Measurements from ENCODE around the gene TMEM39B. TPM values are rescaled to one million over a fixed set of nuclear protein-coding genes. Genes with fewer than 3 reads are reported as not detected.
"Not testable (repeated sequence)": the region's sequence is repeated elsewhere in the genome, so short reads cannot be mapped to it uniquely, and the experiment has no call there.

Gene TMEM39B
- total RNA-seq, 1 experiment from 2014 or later, result 18.8 TPM

- H3K27me3 Mint-ChIP-seq (ENCODE audit: low read depth), result no peaks in the 10 kb centered on the region
- no peak overlapping the region; the same call in none of the 2 replicates for H3K27ac Mint-ChIP-seq
- no peaks in the 10 kb centered on the region for H3K9me3 Mint-ChIP-seq
- ATAC-seq (peak; percentile 25), DNase-seq (ENCODE audit: low spot score) (no peak)
- peaks cover 49% of the 10 kb centered on the region for H3K4me1 Mint-ChIP-seq
- POLR2A ChIA-PET, result interaction anchor here (2.3 kb wide), 1 partner anchor 10 kb away, joined by 15 read pairs; the partner anchor contains the start of gene TMEM39B
- CTCF ChIA-PET, result interaction anchor here (0.6 to 3.6 kb wide), 19 partner anchors 9 to 275 kb away, joined by 3 to 76 read pairs (median 5); partner anchors contain the start of genes KHDRBS1, KPNA6, SPOCD1 and TMEM39B
- H3K36me3 Mint-ChIP-seq, result peaks cover 38% of the 10 kb centered on the region
- no peak for TF ChIP-seq IRF1 (CRISPR knock-in tag; IDR thresholded peaks at IDR 0.05)
- TF ChIP-seq OVOL2 (CRISPR knock-in tag; IDR thresholded peaks at IDR 0.05; ENCODE audit: borderline replicate concordance), result no peak
- TF ChIP-seq PRDM15 (CRISPR knock-in tag; IDR thresholded peaks at IDR 0.05), result peak; percentile 90
- TF ChIP-seq ZBTB43 (CRISPR knock-in tag; IDR thresholded peaks at IDR 0.05), result no peak
- no peak overlapping the region for H3K4me3 Mint-ChIP-seq
Observed at GRCh38 chr1:32063261-32063681, 9.5 kb upstream of the TMEM39B start.

- CTCF ChIA-PET, result interaction anchor here (0.7 to 0.9 kb wide), 3 partner anchors 17 to 250 kb away, joined by 3 to 6 read pairs (median 3); partner anchors contain the start of gene SPOCD1
- not testable (repeated sequence) for DNase-seq (ENCODE audit: low spot score); H3K4me3 Mint-ChIP-seq; H3K27me3 Mint-ChIP-seq (ENCODE audit: low read depth); H3K9me3 Mint-ChIP-seq; H3K27ac Mint-ChIP-seq; ATAC-seq
- H3K36me3 Mint-ChIP-seq, result peaks cover 15% of the 10 kb centered on the region
- peak; percentile 68; the same call in 1 of the 2 replicates for TF ChIP-seq ZNF121 (CRISPR knock-in tag; IDR thresholded peaks at IDR 0.05)
- POLR2A ChIA-PET, result interaction anchor here (0.6 to 0.7 kb wide), 2 partner anchors 334 to 693 kb away, joined by 3 read pairs; no protein-coding TSS in a partner anchor
- H3K4me1 Mint-ChIP-seq, result peaks cover 40% of the 10 kb centered on the region
Observed at GRCh38 chr1:32065613-32066488, 6.9 kb upstream of the TMEM39B start.

- TF ChIP-seq FOXJ3 (CRISPR knock-in tag; IDR thresholded peaks at IDR 0.05; ENCODE audit: borderline replicate concordance), result no peak
- TF ChIP-seq NFE2L1 (CRISPR knock-in tag; IDR thresholded peaks at IDR 0.05), result no peak
- 0 out of 2 replicates have a peak, but pooled peaks have one; percentile 30 for TF ChIP-seq ZNF671 (CRISPR knock-in tag; IDR thresholded peaks at IDR 0.05)
- H3K4me1 Mint-ChIP-seq, result peaks cover 33% of the 10 kb centered on the region
- ATAC-seq, result no peak
- ChIA-PET POLR2A (interaction anchor here (0.7 kb wide), 1 partner anchor 334 kb away, joined by 3 read pairs; no protein-coding TSS in a partner anchor), CTCF (interaction anchor here (0.8 to 0.9 kb wide), 2 partner anchors 16 to 251 kb away, joined by 3 to 6 read pairs; partner anchors contain the start of gene SPOCD1)
- H3K36me3 Mint-ChIP-seq, result peaks cover 8% of the 10 kb centered on the region
- H3K27ac Mint-ChIP-seq, result no peak overlapping the region
- H3K27me3 Mint-ChIP-seq (ENCODE audit: low read depth), result no peaks in the 10 kb centered on the region; the same call in 1 of the 2 replicates
- H3K9me3 Mint-ChIP-seq, result no peaks in the 10 kb centered on the region
- H3K4me3 Mint-ChIP-seq, result no peak overlapping the region
- no peak for DNase-seq (ENCODE audit: low spot score)
Observed at GRCh38 chr1:32066489-32066873, 6.3 kb upstream of the TMEM39B start.

GRCh38 chr1:32068957-32069588 is 3.7 kb upstream of the TMEM39B start:
- no peak overlapping the region; the same call in 1 of the 2 replicates for H3K27ac Mint-ChIP-seq
- POLR2A ChIA-PET, result no interaction called here
- DNase-seq (ENCODE audit: low spot score) (no peak), ATAC-seq (no peak)
- CTCF ChIA-PET, result no interaction called here
- no peaks in the 10 kb centered on the region for H3K9me3 Mint-ChIP-seq
- no peaks in the 10 kb centered on the region for H3K36me3 Mint-ChIP-seq
- H3K27me3 Mint-ChIP-seq (ENCODE audit: low read depth), result no peaks in the 10 kb centered on the region; the same call in 1 of the 2 replicates
- H3K4me1 Mint-ChIP-seq, result peaks cover 22% of the 10 kb centered on the region
- no peak overlapping the region for H3K4me3 Mint-ChIP-seq
- no peak for TF ChIP-seq FOXJ3 (CRISPR knock-in tag; IDR thresholded peaks at IDR 0.05; ENCODE audit: borderline replicate concordance)
- TF ChIP-seq NFATC4 (CRISPR knock-in tag; IDR thresholded peaks at IDR 0.05), result no peak
- no peak for TF ChIP-seq STAT6 (CRISPR knock-in tag; conservative IDR thresholded peaks at IDR 0.05; ENCODE audit: low read depth)
- no peak for TF ChIP-seq ATF1 (CRISPR knock-in tag; IDR thresholded peaks at IDR 0.05)
- no peak for TF ChIP-seq CTCF (IDR thresholded peaks at IDR 0.05)
